B cell (primary cell): ENCODE measurements around the gene FRMPD2. TPM values are rescaled to one million over a fixed set of nuclear protein-coding genes. Genes with fewer than 3 reads are reported as not detected.

Source experiments
- ATAC-seq: fragments of 200-7000 bp; cut with Tn5 transposase; one replicate; pipeline ENCODE4 v1.10.0; 2021; ENCODE audit warnings: low read depth, mild to moderate bottlenecking, moderate number of reproducible peaks, moderate library complexity
- CTCF ChIA-PET: fragments of 350-600 bp; sonication (Branson Sonifier 250); formaldehyde crosslinking; loops from one replicate; lab custom pipeline; 2021; ENCODE audit warnings: antibody characterized with exemption, inconsistent platforms; lab: Charles Lee
- POLR2A ChIA-PET: fragments of 350-600 bp; sonication (Branson Sonifier 250); formaldehyde crosslinking; loops from one replicate; lab custom pipeline; 2021; ENCODE audit warnings: antibody characterized with exemption; lab: Charles Lee
- DNase-seq: peaks from one replicate; pipeline ENCODE4 v3.0.0; 2013
- H2AFZ ChIP-seq: 2 replicates; pipeline ENCODE4 v1.6.1; 2012; ENCODE audit warnings: mild to moderate bottlenecking, low read depth, low read length; ENCODE audit not compliant: insufficient read depth, poor library complexity, severe bottlenecking
- H3K27ac ChIP-seq, 2 donors: 1 replicate in 1 of 2; 2 replicates in 1 of 2; pipeline ENCODE4 v1.5.1; 2012 to 2013; ENCODE audit warnings: low read length in 2 of 2, mild to moderate bottlenecking in 2 of 2, moderate library complexity in 1 of 2
- H3K27me3 ChIP-seq, 4 experiments: fragments of 200-600 bp in 1 of 4; sonication (generic) in 1 of 4; replicated peaks in 1 of 4; 1 replicate in 2 of 4; 2 replicates in 2 of 4; pipeline versions ENCODE4 v1.6.1 to v1.7.0; 2013 to 2016; ENCODE audit warnings: low read length in 3 of 4, mild to moderate bottlenecking in 2 of 4, mixed read lengths in 1 of 4, moderate library complexity in 1 of 4; ENCODE audit not compliant: insufficient read depth in 4 of 4, control insufficient read depth in 3 of 4; ENCODE audit errors: control extremely low read depth in 1 of 4
- H3K36me3 ChIP-seq, 2 experiments: replicated peaks in 1 of 2; 1 replicate in 1 of 2; 2 replicates in 1 of 2; pipeline versions ENCODE4 v1.6.1 to v1.7.1; 2013; ENCODE audit warnings: low read length in 1 of 2; ENCODE audit not compliant: insufficient read depth in 2 of 2, control insufficient read depth in 1 of 2; ENCODE audit errors: control extremely low read depth in 1 of 2, extremely low read depth in 1 of 2
- H3K4me1 ChIP-seq, 2 donors: fragments of 200-600 bp in 1 of 2; sonication (generic) in 1 of 2; 1 replicate in 1 of 2; 2 replicates in 1 of 2; pipeline versions ENCODE4 v1.5.1 to v1.6.1; 2013 to 2017; ENCODE audit warnings: low read length in 2 of 2; ENCODE audit not compliant: control insufficient read depth in 2 of 2, insufficient read depth in 2 of 2
- H3K4me2 ChIP-seq: replicated peaks from 2 replicates; pipeline ENCODE3; 2012; ENCODE audit warnings: mild to moderate bottlenecking, low read depth, low read length; ENCODE audit not compliant: poor library complexity, severe bottlenecking
- H3K4me3 ChIP-seq, 5 experiments: fragments of 200-600 bp in 1 of 5; sonication (generic) in 1 of 5; 1 replicate in 3 of 5; 2 replicates in 2 of 5; pipeline versions ENCODE4 v1.5.1 to v1.7.0; 2011 to 2016; ENCODE audit warnings: low read length in 4 of 5, mild to moderate bottlenecking in 4 of 5, low read depth in 2 of 5, control low read depth in 1 of 5, moderate library complexity in 1 of 5; ENCODE audit not compliant: insufficient read depth in 1 of 5; ENCODE audit errors: control extremely low read depth in 1 of 5, extremely low read depth in 1 of 5
- H3K79me2 ChIP-seq: fragments of 200-600 bp; sonication (generic); one replicate; pipeline ENCODE4 v1.6.0; 2016; ENCODE audit warnings: low read length; ENCODE audit not compliant: control insufficient read depth, insufficient read depth
- H3K9ac ChIP-seq: fragments of 200-600 bp; sonication (generic); 2 replicates; pipeline ENCODE4 v1.6.1; 2017; ENCODE audit warnings: mild to moderate bottlenecking, low read length, moderate library complexity
- H3K9me3 ChIP-seq, 3 donors: one replicate each; pipeline versions ENCODE4 v1.6.1 to v1.7.1; 2013; ENCODE audit warnings: low read length in 2 of 3; ENCODE audit not compliant: control insufficient read depth in 2 of 3, insufficient read depth in 1 of 3; ENCODE audit errors: control extremely low read depth in 1 of 3
- H4K20me1 ChIP-seq: 2 replicates; pipeline ENCODE4 v1.6.0; 2012; ENCODE audit warnings: mild to moderate bottlenecking, low read length; ENCODE audit not compliant: insufficient read depth, control insufficient read depth, poor library complexity, severe bottlenecking
- H3K27ac Mint-ChIP-seq: one replicate; pipeline ENCODE4 v1.8.0; 2021; ENCODE audit warnings: mixed read lengths
- H3K27me3 Mint-ChIP-seq: one replicate; pipeline ENCODE4 v1.8.0; 2021; ENCODE audit warnings: mixed read lengths
- H3K4me1 Mint-ChIP-seq: one replicate; pipeline ENCODE4 v1.8.0; 2021; ENCODE audit warnings: mixed read lengths
- H3K4me3 Mint-ChIP-seq: one replicate; pipeline ENCODE4 v1.8.0; 2021; ENCODE audit warnings: mixed read lengths
- H3K9me3 Mint-ChIP-seq: one replicate; pipeline ENCODE4 v1.8.0; 2022; ENCODE audit warnings: mixed read lengths; ENCODE audit not compliant: insufficient read depth
- EZH2 ChIP-seq: IDR thresholded peaks from 2 replicates; pipeline ENCODE4 v1.6.1; 2012; ENCODE audit warnings: borderline replicate concordance, low read depth, mild to moderate bottlenecking, moderate library complexity, low read length; ENCODE audit not compliant: insufficient read depth, poor library complexity, severe bottlenecking
- WGBS: methylation state at CpG from one replicate; pipeline ENCODE4 v1.1.5; 2013; ENCODE audit warnings: missing lambda C conversion rate; ENCODE audit not compliant: insufficient coverage; 5-methylcytosine and 5-hydroxymethylcytosine counted together
- intact Hi-C: fragments of 100-400 bp; cut with micrococcal nuclease; formaldehyde crosslinking; loops from one replicate; pipeline ENCODE4 v1.10.0; 2022
- polyA plus RNA-seq: library from polyadenylated mRNA; depleted of rRNA; stranded (reverse); fragments of >200 nt; gene quantifications from 2 replicates; pipeline ENCODE4 v1.2.3, GENCODE V29; 2012
- total RNA-seq, 2 donors: library from RNA; stranded (reverse); fragments of 120-200 nt in 1 of 2; gene quantifications; 1 replicate in 1 of 2; 2 replicates in 1 of 2; pipeline versions ENCODE4 v1.2.3 to v1.2.4, GENCODE V29; 2013 to 2022
- TF ChIP-seq, protein P1 (sequence below): fragments of 200-600 bp; IDR thresholded peaks from one replicate; pipeline ENCODE4 v1.8.0; 2022; ENCODE audit warnings: antibody characterized with exemption, mild to moderate bottlenecking

The FRMPD2 gene
- total and polyA plus RNA-seq, 2 donors (not counting 1 experiment from before 2014, with no cell fraction given): not detected

DNA sequence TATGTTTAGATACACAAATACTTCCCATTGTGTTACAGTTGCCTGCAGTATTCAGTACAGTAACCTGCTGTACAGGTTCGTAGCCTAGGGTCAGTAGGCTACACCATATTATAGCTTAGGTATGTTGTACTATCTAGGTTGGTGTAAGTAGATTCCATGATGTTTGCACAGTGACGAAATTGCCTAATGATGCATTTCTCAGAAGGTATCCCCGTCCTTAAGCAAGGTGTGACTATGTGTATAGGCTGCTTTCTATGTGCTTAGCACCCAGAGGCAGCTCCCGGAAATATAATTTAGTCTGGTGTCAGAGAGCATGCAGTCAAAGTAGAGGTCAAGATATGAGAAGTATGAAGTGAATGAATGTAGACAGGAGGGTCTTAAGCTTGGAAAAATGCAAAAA, 41.7 kb upstream of the FRMPD2 start:
- peaks cover 34% of the 10 kb centered on the region for H4K20me1 ChIP-seq
- POLR2A ChIA-PET: no interaction called here
- Mint-ChIP-seq H3K4me3 (no peak overlapping the region), H3K4me1 (peaks cover 17% of the 10 kb centered on the region), H3K27me3 (no peaks in the 10 kb centered on the region), H3K27ac (no peak overlapping the region), H3K9me3 (no peaks in the 10 kb centered on the region)
- H2AFZ ChIP-seq: no peak overlapping the region
- no peak overlapping the region for H3K4me2 ChIP-seq
- peaks cover 85% of the 10 kb centered on the region for H3K79me2 ChIP-seq
- TF ChIP-seq, protein P1, sequence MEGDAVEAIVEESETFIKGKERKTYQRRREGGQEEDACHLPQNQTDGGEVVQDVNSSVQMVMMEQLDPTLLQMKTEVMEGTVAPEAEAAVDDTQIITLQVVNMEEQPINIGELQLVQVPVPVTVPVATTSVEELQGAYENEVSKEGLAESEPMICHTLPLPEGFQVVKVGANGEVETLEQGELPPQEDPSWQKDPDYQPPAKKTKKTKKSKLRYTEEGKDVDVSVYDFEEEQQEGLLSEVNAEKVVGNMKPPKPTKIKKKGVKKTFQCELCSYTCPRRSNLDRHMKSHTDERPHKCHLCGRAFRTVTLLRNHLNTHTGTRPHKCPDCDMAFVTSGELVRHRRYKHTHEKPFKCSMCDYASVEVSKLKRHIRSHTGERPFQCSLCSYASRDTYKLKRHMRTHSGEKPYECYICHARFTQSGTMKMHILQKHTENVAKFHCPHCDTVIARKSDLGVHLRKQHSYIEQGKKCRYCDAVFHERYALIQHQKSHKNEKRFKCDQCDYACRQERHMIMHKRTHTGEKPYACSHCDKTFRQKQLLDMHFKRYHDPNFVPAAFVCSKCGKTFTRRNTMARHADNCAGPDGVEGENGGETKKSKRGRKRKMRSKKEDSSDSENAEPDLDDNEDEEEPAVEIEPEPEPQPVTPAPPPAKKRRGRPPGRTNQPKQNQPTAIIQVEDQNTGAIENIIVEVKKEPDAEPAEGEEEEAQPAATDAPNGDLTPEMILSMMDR: no peak
- no peak for TF ChIP-seq EZH2
- H3K4me1 ChIP-seq: peaks cover 0 to 7% of the 10 kb centered on the region in 2 donors
- CTCF ChIA-PET: interaction anchor here (1.6 kb wide), 1 partner anchor 340 kb away, joined by 3 read pairs; no protein-coding TSS in a partner anchor
- intact Hi-C loops: no loop called here
- H3K9me3 ChIP-seq: no peaks in the 10 kb centered on the region
- no peak overlapping the region for H3K4me3 ChIP-seq
- no peak overlapping the region for H3K27ac ChIP-seq
- ATAC-seq (no peak), DNase-seq (no peak)
- H3K9ac ChIP-seq: no peak overlapping the region
- WGBS: 100% methylated on average over 3 of the region's 4 CpGs
- H3K27me3 ChIP-seq: no peaks in the 10 kb centered on the region
- no peaks in the 10 kb centered on the region for H3K36me3 ChIP-seq

DNA sequence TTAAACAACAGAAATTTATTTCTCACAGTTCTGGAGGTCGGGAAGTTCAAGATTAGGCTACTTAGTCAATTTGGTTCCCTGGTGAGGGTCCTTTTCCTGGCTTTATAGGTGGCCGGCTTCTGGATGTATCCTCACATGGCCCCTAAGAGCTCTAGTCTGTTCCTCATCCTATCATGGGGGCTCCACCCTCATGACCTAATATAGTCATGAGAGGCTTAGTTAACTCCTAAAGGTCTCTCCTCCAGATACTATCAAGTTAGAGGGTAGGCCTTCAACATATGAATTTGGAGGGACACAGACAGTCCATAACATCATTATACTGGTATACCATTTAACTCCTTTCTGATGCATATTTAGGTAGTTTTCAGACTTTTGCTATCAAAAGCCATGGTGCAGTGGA, 39.6 kb upstream of the FRMPD2 start:
- H3K4me3 ChIP-seq: no peak overlapping the region
- H3K36me3 ChIP-seq: no peaks in the 10 kb centered on the region
- H3K4me1 Mint-ChIP-seq: peaks cover 26% of the 10 kb centered on the region
- POLR2A ChIA-PET: no interaction called here
- H3K4me3 Mint-ChIP-seq: no peak overlapping the region
- H2AFZ ChIP-seq: no peak overlapping the region
- no peak overlapping the region for H3K27ac ChIP-seq
- no peaks in the 10 kb centered on the region for H3K27me3 ChIP-seq
- H3K4me2 ChIP-seq: no peak overlapping the region
- DNase-seq: no peak
- peaks cover 0 to 14% of the 10 kb centered on the region in 2 donors for H3K4me1 ChIP-seq
- intact Hi-C loops: no loop called here
- TF ChIP-seq, protein P1: no peak
- no peak for TF ChIP-seq EZH2
- ATAC-seq: no peak
- H4K20me1 ChIP-seq: peaks cover 45% of the 10 kb centered on the region
- peaks cover 85% of the 10 kb centered on the region for H3K79me2 ChIP-seq
- CTCF ChIA-PET: no interaction called here
- H3K9ac ChIP-seq: no peak overlapping the region
- H3K27me3 Mint-ChIP-seq: no peaks in the 10 kb centered on the region
- no peaks in the 10 kb centered on the region for H3K9me3 Mint-ChIP-seq
- no peak overlapping the region for H3K27ac Mint-ChIP-seq
- 100% methylated on average over 1 of the region's 2 CpGs for WGBS
- H3K9me3 ChIP-seq: no peaks in the 10 kb centered on the region
